Lung (tissue), 12 donors: Measurements from ENCODE around the gene MYOM1. TPM values are rescaled to one million over a fixed set of nuclear protein-coding genes. Genes with fewer than 3 reads are reported as not detected.

Source experiments
- ATAC-seq: fragments of 200-7000 bp; cut with Tn5 transposase; one replicate; pipeline ENCODE4 v1.9.1; 2020; ENCODE audit warnings: moderate number of reproducible peaks; ENCODE audit not compliant: insufficient read depth, low FRiP score
- DNase-seq, 3 donors: peaks; one replicate each; pipeline ENCODE4 v3.0.0-alpha.2; 2013 to 2017
- H3K27ac ChIP-seq, 2 donors: one replicate each; pipeline ENCODE4 v1.5.1; 2013; ENCODE audit warnings: mild to moderate bottlenecking in 2 of 2, moderate library complexity in 2 of 2, control low read depth in 1 of 2, inconsistent platforms in 1 of 2, low read depth in 1 of 2, low read length in 1 of 2
- H3K27me3 ChIP-seq, 3 donors: one replicate each; pipeline ENCODE4 v1.5.1; 2013; ENCODE audit warnings: low read length in 2 of 3; ENCODE audit not compliant: control insufficient read depth in 3 of 3, insufficient read depth in 3 of 3
- H3K36me3 ChIP-seq, 4 donors: one replicate each; pipeline ENCODE4 v1.5.1; 2013; ENCODE audit warnings: low read length in 4 of 4, mild to moderate bottlenecking in 1 of 4, moderate library complexity in 1 of 4; ENCODE audit not compliant: control insufficient read depth in 4 of 4, insufficient read depth in 4 of 4
- H3K4me1 ChIP-seq, 5 donors: one replicate each; pipeline ENCODE4 v1.5.1; 2013; ENCODE audit warnings: low read length in 5 of 5, mild to moderate bottlenecking in 2 of 5, moderate library complexity in 1 of 5; ENCODE audit not compliant: control insufficient read depth in 5 of 5, insufficient read depth in 5 of 5
- H3K4me3 ChIP-seq: one replicate; pipeline ENCODE4 v1.5.1; 2013; ENCODE audit warnings: mild to moderate bottlenecking, control low read depth, moderate library complexity
- H3K9ac ChIP-seq, 2 donors: one replicate each; pipeline ENCODE4 v1.5.1; 2013; ENCODE audit warnings: low read length in 2 of 2, control low read depth in 1 of 2; ENCODE audit not compliant: insufficient read depth in 1 of 2
- H3K9me3 ChIP-seq, 4 donors: one replicate each; pipeline ENCODE4 v1.5.1; 2013; ENCODE audit warnings: low read length in 3 of 4, mild to moderate bottlenecking in 1 of 4, moderate library complexity in 1 of 4; ENCODE audit not compliant: control insufficient read depth in 4 of 4, insufficient read depth in 3 of 4
- WGBS, 2 donors: extraction: QIAGEN DNeasy Blood & Tissue Kit; methylation state at CpG; one replicate each; pipeline ENCODE4 v1.1.7; 2013; 5-methylcytosine and 5-hydroxymethylcytosine counted together
- polyA plus RNA-seq, 2 donors: library from polyadenylated mRNA; stranded (reverse); fragments of 200-250 nt; gene quantifications; one replicate each; pipeline ENCODE4 v1.2.1, GENCODE V29; 2013
- total RNA-seq, 2 donors: library from RNA; depleted of rRNA in 1 of 2; stranded (reverse); fragments of >200 nt in 1 of 2; gene quantifications; one replicate each; pipeline ENCODE4 v1.2.1, GENCODE V29; 2014 to 2021
- TF ChIP-seq, protein P1 (sequence below): IDR thresholded peaks from 2 replicates; pipeline ENCODE4 v1.5.1; 2012; ENCODE audit warnings: mild to moderate bottlenecking; ENCODE audit errors: control extremely low read depth, extremely low read depth
- donor health status: control.
- donor health status: control.
- donor health status: Bipolar disorder and iron deficiency.
- donor health status: healthy.
- donor health status: DM: yes; HTN: yes; CAD: no.

Gene MYOM1
- total and polyA plus RNA-seq, 4 donors: 0.61 to 4.6 (median 1.3) TPM

DNA sequence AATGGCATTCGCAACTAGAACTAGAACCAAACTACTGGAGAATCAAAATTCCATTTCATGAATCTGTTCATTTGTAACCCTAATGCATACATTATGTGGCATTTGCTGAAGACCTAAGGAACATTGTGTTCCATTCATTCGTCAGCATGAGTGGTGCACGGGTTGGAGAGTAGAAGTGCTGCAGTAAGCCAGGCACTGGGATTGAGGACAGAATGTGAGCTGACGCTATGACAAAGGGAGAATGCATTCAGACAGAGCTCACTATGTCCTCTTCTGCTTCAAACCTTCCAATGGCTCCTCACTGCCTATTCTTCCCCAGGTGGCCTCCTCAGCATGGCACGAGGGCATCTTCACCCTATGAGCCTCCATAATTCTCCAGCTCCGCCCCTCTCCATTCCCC, 6.3 kb upstream of the MYOM1 start:
- Histone ChIP-seq H3K27me3 (no peaks in the 10 kb centered on the region), H3K9me3 (no peaks in the 10 kb centered on the region), H3K27ac (peak overlapping the region in 1 of 2 donors; percentile 66), H3K4me1 (no peaks in the 10 kb centered on the region), H3K4me3 (no peak overlapping the region), H3K9ac (no peak overlapping the region), H3K36me3 (no peaks in the 10 kb centered on the region)
- TF ChIP-seq, protein P1, sequence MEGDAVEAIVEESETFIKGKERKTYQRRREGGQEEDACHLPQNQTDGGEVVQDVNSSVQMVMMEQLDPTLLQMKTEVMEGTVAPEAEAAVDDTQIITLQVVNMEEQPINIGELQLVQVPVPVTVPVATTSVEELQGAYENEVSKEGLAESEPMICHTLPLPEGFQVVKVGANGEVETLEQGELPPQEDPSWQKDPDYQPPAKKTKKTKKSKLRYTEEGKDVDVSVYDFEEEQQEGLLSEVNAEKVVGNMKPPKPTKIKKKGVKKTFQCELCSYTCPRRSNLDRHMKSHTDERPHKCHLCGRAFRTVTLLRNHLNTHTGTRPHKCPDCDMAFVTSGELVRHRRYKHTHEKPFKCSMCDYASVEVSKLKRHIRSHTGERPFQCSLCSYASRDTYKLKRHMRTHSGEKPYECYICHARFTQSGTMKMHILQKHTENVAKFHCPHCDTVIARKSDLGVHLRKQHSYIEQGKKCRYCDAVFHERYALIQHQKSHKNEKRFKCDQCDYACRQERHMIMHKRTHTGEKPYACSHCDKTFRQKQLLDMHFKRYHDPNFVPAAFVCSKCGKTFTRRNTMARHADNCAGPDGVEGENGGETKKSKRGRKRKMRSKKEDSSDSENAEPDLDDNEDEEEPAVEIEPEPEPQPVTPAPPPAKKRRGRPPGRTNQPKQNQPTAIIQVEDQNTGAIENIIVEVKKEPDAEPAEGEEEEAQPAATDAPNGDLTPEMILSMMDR: no peak
- ATAC-seq: no peak
- 97 to 98% methylated on average over 6 of the region's 6 CpGs for WGBS, 2 donors
- no peak for DNase-seq

DNA sequence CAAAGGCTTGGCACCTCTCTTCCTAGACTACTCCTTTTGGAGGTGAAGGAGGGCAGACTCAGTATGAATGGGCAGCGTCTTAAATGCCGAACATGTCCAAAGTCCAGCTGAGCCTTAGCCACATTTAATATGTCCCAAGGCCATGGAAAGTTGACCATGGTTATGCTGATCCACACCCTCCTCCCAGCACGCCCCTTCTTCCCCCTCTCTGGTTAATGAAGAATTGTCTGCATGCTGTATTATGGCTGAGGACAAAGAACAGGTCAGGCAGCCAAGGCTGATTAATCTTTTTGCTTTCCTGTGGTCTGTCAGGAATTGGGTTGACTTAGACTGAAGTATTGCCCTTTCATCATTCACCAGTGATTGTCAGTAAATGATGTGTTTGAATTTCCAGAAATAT, 5.8 kb upstream of the MYOM1 start:
- 90 to 92% methylated on average over 3 of the region's 3 CpGs for WGBS, 2 donors
- no peak overlapping the region for H3K4me3 ChIP-seq
- no peaks in the 10 kb centered on the region for H3K27me3 ChIP-seq
- H3K36me3 ChIP-seq: no peaks in the 10 kb centered on the region
- no peaks in the 10 kb centered on the region for H3K9me3 ChIP-seq
- peak overlapping the region in 1 of 2 donors; percentile 66 for H3K27ac ChIP-seq
- no peaks in the 10 kb centered on the region for H3K4me1 ChIP-seq
- H3K9ac ChIP-seq: no peak overlapping the region
- TF ChIP-seq, protein P1: no peak
- DNase-seq (no peak), ATAC-seq (no peak)

DNA sequence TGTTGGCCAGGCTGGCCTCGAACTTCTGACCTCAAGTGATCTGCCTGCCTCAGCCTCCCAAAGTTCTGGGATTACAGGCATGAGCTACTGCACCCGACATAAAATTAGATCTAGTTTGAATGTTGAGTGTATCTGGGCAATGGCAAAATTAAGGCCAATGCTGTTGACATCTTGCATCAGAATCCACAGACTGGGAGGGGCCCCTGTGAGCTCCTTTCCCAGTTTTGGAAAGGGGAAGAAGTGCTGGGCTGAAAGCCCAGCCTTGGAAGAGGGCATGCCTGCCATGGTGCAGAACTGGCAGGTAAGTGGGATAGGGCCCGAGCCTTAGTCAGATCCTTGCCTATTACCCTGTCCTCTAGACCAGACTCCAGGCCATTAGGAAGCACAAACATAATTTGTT, 4.5 kb upstream of the MYOM1 start:
- 93% methylated on average over 3 of the region's 3 CpGs for WGBS, 2 donors
- Histone ChIP-seq H3K27ac (peak overlapping the region in 1 of 2 donors; percentile 49), H3K4me3 (no peak overlapping the region), H3K9me3 (no peaks in the 10 kb centered on the region), H3K9ac (no peak overlapping the region), H3K36me3 (no peaks in the 10 kb centered on the region), H3K4me1 (peaks cover 0 to 6% (median 0%) of the 10 kb centered on the region in 5 donors), H3K27me3 (no peaks in the 10 kb centered on the region)
- DNase-seq (no peak), ATAC-seq (no peak)
- TF ChIP-seq, protein P1: no peak

DNA sequence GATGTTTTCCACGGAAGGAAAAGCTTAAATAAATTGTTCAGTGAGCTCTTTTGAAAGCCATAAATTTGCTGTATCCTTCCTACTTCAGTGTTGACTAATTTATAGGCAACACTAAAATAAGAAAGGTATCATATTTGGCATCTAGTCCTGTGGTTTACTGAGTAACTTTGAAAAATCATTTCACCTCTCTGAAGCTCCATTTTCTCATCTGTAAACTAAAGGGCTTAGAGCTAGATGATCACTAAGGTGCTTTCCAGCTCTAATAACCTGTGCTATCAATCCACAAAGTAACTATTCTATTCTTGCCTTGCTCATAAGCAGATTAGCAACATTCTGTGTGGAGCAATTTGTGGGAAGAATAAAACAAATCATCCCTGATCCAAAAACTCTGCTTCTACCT, 3.6 kb upstream of the MYOM1 start:
- ATAC-seq: no peak
- 55 to 86% methylated on average over 1 of the region's 1 CpG for WGBS, 2 donors

More for the DNA sequence above, 3.6 kb upstream of the MYOM1 start:
- Histone ChIP-seq H3K27ac (no peak overlapping the region), H3K9ac (no peak overlapping the region), H3K9me3 (no peaks in the 10 kb centered on the region), H3K27me3 (no peaks in the 10 kb centered on the region), H3K4me1 (peaks cover 0 to 9% (median 0%) of the 10 kb centered on the region in 5 donors), H3K4me3 (no peak overlapping the region), H3K36me3 (no peaks in the 10 kb centered on the region)
- DNase-seq: no peak
- TF ChIP-seq, protein P1: no peak
